HL-60 (cell line): Measurements from ENCODE around the gene SRGAP3.

Experiments used
- DNase-seq, 2 experiments: peaks; one replicate each; pipeline ENCODE4 v3.0.0-alpha.2; 2010 to 2020; ENCODE audit warnings: low read depth in 1 of 2, low spot score in 1 of 2
- H3K27ac ChIP-seq: fragments of 250-450 bp; sonication (Bioruptor Pico); replicated peaks from 2 replicates; pipeline ENCODE4 v1.5.1; 2020; ENCODE audit warnings: mild to moderate bottlenecking, moderate library complexity
- H3K27me3 ChIP-seq: fragments of 250-450 bp; sonication (Bioruptor Pico); 2 replicates; pipeline ENCODE4 v1.5.1; 2021; ENCODE audit warnings: mild to moderate bottlenecking, moderate library complexity; ENCODE audit not compliant: insufficient read depth, poor library complexity, severe bottlenecking
- H3K4me3 ChIP-seq: replicated peaks from 2 replicates; pipeline ENCODE4 v1.5.1; 2011; ENCODE audit warnings: mild to moderate bottlenecking, control low read depth, low read length; ENCODE audit not compliant: insufficient read depth
- GABPA ChIP-seq: IDR thresholded peaks from 2 replicates; pipeline ENCODE4 v1.6.1; 2012; ENCODE audit warnings: low read depth
- POLR2AphosphoS5 ChIP-seq: IDR thresholded peaks from 2 replicates; pipeline ENCODE4 v1.6.1; 2012; ENCODE audit warnings: low read depth
- REST ChIP-seq: IDR thresholded peaks from 2 replicates; pipeline ENCODE4 v1.6.1; 2012; ENCODE audit warnings: low read depth; ENCODE audit not compliant: insufficient replicate concordance
- SPI1 ChIP-seq: IDR thresholded peaks from 2 replicates; pipeline ENCODE4 v1.6.1; 2012; ENCODE audit warnings: low read depth, mild to moderate bottlenecking, borderline replicate concordance
- TF ChIP-seq, protein P1 (sequence below): IDR thresholded peaks from one replicate; pipeline ENCODE4 v1.5.1; 2011; ENCODE audit warnings: low read length, control low read depth, inconsistent platforms; ENCODE audit not compliant: insufficient read depth

Gene SRGAP3

DNA sequence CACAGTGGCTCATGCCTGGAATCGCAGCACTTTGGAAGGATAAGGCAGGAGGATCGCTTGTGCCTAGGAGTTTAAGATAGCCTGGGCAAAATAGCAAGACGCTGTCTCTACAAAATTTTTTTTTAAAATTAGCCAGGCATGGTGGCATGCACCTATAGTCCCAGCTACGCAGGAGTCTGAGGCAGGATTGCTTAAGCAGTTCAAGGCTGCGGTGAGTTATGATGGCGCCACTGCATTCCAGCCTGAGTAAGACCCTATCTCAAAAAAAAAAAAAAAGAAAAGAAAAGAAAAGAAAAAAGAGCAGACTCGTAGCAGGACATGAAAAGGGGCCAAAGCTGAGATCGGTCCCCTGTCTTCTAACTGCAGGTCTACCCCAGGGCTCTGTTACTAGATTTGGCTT lies 18.9 kb downstream of the SRGAP3 start:
- DNase-seq: no peak
- TF ChIP-seq SPI1 (no peak), REST (no peak), POLR2AphosphoS5 (no peak)
- TF ChIP-seq, protein P1, sequence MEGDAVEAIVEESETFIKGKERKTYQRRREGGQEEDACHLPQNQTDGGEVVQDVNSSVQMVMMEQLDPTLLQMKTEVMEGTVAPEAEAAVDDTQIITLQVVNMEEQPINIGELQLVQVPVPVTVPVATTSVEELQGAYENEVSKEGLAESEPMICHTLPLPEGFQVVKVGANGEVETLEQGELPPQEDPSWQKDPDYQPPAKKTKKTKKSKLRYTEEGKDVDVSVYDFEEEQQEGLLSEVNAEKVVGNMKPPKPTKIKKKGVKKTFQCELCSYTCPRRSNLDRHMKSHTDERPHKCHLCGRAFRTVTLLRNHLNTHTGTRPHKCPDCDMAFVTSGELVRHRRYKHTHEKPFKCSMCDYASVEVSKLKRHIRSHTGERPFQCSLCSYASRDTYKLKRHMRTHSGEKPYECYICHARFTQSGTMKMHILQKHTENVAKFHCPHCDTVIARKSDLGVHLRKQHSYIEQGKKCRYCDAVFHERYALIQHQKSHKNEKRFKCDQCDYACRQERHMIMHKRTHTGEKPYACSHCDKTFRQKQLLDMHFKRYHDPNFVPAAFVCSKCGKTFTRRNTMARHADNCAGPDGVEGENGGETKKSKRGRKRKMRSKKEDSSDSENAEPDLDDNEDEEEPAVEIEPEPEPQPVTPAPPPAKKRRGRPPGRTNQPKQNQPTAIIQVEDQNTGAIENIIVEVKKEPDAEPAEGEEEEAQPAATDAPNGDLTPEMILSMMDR: no peak
- H3K27me3 ChIP-seq: no peaks in the 10 kb centered on the region
- no peak overlapping the region for H3K27ac ChIP-seq
- no peak overlapping the region for H3K4me3 ChIP-seq

- DNase-seq: no peak
- Histone ChIP-seq H3K27ac (no peak overlapping the region), H3K4me3 (no peak overlapping the region), H3K27me3 (no peaks in the 10 kb centered on the region)
- TF ChIP-seq, protein P1: no peak
- TF ChIP-seq POLR2AphosphoS5 (no peak), GABPA (no peak), REST (no peak), SPI1 (no peak)
These were observed 19.6 kb downstream of the SRGAP3 start for GRCh38 chr3:9229879-9230278.

- DNase-seq: no peak
- Histone ChIP-seq H3K4me3 (no peak overlapping the region), H3K27me3 (no peaks in the 10 kb centered on the region), H3K27ac (no peak overlapping the region)
- TF ChIP-seq, protein P1: no peak
- TF ChIP-seq GABPA (no peak), SPI1 (no peak), REST (no peak)
These were observed 20.1 kb downstream of the SRGAP3 start for GRCh38 chr3:9229325-9229724.
